Mesothelial cell of epicardium (in vitro differentiated cells): ENCODE measurements around the gene METTL22. TPM values are rescaled to one million over a fixed set of nuclear protein-coding genes. Genes with fewer than 3 reads are reported as not detected.

Source experiments
- DNase-seq, 2 experiments: peaks; one replicate each; pipeline ENCODE4 v3.0.0; 2021; ENCODE audit warnings: low spot score in 2 of 2; ENCODE audit not compliant: unreplicated experiment in 2 of 2
- H3K27ac Mint-ChIP-seq: 2 replicates; pipeline ENCODE4 v1.8.0; 2021; ENCODE audit warnings: mixed read lengths
- H3K27me3 Mint-ChIP-seq: 2 replicates; pipeline ENCODE4 v1.8.0; 2021; ENCODE audit warnings: low read depth, mixed read lengths
- H3K36me3 Mint-ChIP-seq: 2 replicates; pipeline ENCODE4 v1.8.0; 2021; ENCODE audit warnings: mixed read lengths
- H3K4me1 Mint-ChIP-seq: 2 replicates; pipeline ENCODE4 v1.8.0; 2021; ENCODE audit warnings: mixed read lengths
- H3K4me3 Mint-ChIP-seq: 2 replicates; pipeline ENCODE4 v1.8.0; 2021; ENCODE audit warnings: mild to moderate bottlenecking, moderate library complexity, mixed read lengths
- H3K9me3 Mint-ChIP-seq: 2 replicates; pipeline ENCODE4 v1.8.0; 2021; ENCODE audit warnings: mixed read lengths
- total RNA-seq: library from RNA; stranded (reverse); gene quantifications from 3 replicates; pipeline ENCODE4 v1.2.1, GENCODE V29; 2021
- TF ChIP-seq, protein P1 (sequence below): fragments of 200-600 bp; sonication (generic); IDR thresholded peaks from one replicate; pipeline ENCODE4 v1.5.0; 2021; ENCODE audit warnings: antibody characterized with exemption; ENCODE audit not compliant: unreplicated experiment

The METTL22 gene
- total RNA-seq, 1 donor from 2014 or later, result 65.8 TPM

DNA sequence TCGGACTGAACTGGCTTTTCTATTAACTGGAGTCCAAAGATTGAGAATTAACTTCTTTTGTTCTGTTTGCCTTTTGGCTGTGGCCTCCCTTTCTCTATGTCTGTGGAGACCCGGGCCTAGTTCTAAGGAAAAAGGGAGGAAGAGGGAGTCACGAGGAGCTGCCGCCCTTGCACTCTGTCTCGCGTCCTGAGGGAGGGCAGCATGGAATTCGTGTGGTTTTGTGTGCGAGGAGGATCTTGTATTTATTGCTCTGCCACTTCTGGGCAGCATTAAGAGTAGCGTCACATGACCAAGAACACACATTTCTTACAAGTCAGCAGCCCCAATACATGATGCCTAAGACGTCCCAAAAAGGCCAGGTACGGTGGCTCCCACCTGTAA is 23.6 kb downstream of the METTL22 start:
- Mint-ChIP-seq H3K9me3 (no peaks in the 10 kb centered on the region), H3K36me3 (peaks cover 60% of the 10 kb centered on the region), H3K27me3 (no peaks in the 10 kb centered on the region), H3K27ac (no peak overlapping the region), H3K4me1 (no peaks in the 10 kb centered on the region), H3K4me3 (no peak overlapping the region)
- TF ChIP-seq, protein P1, sequence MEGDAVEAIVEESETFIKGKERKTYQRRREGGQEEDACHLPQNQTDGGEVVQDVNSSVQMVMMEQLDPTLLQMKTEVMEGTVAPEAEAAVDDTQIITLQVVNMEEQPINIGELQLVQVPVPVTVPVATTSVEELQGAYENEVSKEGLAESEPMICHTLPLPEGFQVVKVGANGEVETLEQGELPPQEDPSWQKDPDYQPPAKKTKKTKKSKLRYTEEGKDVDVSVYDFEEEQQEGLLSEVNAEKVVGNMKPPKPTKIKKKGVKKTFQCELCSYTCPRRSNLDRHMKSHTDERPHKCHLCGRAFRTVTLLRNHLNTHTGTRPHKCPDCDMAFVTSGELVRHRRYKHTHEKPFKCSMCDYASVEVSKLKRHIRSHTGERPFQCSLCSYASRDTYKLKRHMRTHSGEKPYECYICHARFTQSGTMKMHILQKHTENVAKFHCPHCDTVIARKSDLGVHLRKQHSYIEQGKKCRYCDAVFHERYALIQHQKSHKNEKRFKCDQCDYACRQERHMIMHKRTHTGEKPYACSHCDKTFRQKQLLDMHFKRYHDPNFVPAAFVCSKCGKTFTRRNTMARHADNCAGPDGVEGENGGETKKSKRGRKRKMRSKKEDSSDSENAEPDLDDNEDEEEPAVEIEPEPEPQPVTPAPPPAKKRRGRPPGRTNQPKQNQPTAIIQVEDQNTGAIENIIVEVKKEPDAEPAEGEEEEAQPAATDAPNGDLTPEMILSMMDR, result no peak
- DNase-seq, result no peak

DNA sequence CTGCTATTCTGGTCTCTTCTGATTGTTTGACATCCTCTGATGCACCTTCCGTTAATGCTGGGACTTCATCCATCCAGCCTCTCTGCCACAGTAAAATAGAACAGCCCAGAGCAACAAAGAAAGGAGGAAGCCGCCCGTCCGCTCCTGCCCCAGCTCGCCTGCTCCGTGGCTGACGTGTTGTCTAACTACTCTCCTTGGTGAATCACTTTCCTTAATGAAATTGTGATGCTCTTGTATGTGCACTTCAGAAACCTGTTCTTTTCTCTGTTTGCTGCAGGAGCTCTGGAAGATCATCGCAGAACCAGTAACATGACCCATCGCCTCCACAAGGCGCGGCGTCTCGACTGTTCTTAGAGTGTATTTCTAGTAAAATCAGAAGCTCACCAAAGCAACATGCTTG is 24.3 kb downstream of the METTL22 start:
- no peaks in the 10 kb centered on the region for H3K4me1 Mint-ChIP-seq
- TF ChIP-seq, protein P1, result no peak
- no peaks in the 10 kb centered on the region for H3K27me3 Mint-ChIP-seq
- no peak for DNase-seq
- no peaks in the 10 kb centered on the region for H3K9me3 Mint-ChIP-seq
- H3K4me3 Mint-ChIP-seq, result no peak overlapping the region
- peaks cover 58% of the 10 kb centered on the region for H3K36me3 Mint-ChIP-seq
- no peak overlapping the region for H3K27ac Mint-ChIP-seq

DNA sequence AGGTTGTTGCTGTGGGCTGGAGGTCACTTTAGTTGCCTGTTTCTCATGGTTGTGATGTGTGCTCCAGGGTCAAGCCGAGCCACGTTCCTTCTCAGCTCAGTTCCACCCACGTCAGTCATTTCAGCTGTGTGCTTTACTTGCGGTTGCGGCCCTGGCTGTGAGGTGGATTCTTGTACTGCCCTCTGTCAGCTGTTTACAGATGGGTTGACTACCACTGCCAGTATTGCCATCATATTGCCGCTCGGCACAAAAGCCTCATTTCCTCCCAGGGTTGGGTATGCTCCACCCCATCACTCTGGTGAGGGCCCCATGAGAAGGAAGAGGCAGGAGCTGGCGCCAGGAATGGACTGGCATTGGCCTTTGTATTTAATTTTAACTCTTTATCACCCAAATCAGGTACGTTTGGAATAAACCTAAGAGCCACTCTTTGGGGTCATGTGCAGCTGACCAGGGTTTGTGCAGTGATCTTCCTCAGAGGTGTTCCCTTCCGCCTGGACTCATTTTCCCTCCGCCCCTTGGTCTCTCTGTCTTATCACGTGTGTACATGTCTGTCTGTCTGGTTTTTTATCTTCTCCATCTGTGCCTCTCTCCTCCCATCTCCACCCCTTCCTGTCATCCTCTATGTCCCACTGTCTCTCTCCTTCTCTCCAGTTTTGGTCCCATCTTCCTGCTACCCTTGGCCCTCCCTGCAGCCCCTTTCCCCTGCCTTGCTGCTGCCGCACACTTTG is 25.0 kb downstream of the METTL22 start:
- H3K27me3 Mint-ChIP-seq, result no peaks in the 10 kb centered on the region
- no peak overlapping the region for H3K27ac Mint-ChIP-seq
- no peak for DNase-seq

DNA sequence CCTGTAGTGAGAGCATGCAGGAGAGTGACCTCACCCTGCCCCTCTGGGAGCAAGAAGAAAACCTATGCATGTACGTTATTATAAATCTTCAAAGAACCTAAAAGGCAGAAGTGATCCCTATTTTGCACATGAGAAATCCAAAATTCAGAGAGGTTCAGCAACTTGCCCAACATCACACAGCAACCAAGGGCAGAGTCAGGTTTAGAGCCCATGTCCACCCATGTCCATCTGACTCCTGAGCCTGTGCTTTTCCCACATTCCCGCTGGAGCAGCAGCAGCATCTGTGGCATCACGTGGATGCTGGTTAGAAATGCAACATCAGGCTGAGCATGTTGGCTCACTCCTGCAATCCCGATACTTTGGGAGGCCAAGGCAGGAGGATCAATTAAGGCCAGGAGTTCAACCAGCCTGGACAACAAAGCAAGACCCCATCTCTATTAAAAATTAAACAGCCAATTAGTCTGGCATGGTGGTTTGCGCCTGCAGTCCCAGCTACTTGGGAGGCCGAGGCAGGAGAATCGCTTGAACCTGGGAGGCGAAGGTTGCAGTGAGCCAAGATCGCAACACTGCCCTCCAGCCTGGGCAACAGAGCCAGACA is 26.3 kb downstream of the METTL22 start:
- Mint-ChIP-seq H3K4me3 (no peak overlapping the region), H3K27me3 (no peaks in the 10 kb centered on the region), H3K9me3 (no peaks in the 10 kb centered on the region), H3K4me1 (no peaks in the 10 kb centered on the region), H3K27ac (no peak overlapping the region), H3K36me3 (peaks cover 38% of the 10 kb centered on the region)
- no peak for DNase-seq
- TF ChIP-seq, protein P1, result no peak

More for the DNA sequence above, 25.0 kb downstream of the METTL22 start:
- Mint-ChIP-seq H3K36me3 (peaks cover 51% of the 10 kb centered on the region), H3K4me1 (no peaks in the 10 kb centered on the region), H3K4me3 (no peak overlapping the region), H3K9me3 (no peaks in the 10 kb centered on the region)
- TF ChIP-seq, protein P1, result no peak

DNA sequence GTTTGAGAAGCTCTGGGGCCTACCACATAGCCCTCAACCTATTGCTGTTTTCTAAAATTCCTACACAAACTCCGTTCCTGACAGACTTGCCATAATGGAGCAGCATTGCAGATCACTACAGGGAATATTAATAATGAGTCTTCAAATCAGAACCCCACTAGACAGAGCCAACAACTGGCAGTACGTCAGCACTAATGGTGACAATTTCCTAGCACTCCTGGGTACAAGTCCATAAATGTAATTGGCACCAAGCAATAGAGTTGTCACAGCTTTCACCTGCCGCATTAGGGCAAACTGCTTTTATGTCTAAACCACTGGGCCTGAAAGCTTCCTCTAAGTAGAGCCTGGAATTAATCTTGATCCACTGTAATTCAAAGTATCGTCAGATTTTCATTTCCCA is 27.4 kb downstream of the METTL22 start:
- no peaks in the 10 kb centered on the region for H3K9me3 Mint-ChIP-seq
- H3K4me3 Mint-ChIP-seq, result no peak overlapping the region
- no peak for DNase-seq
- TF ChIP-seq, protein P1, result no peak
- no peak overlapping the region for H3K27ac Mint-ChIP-seq
- no peaks in the 10 kb centered on the region for H3K4me1 Mint-ChIP-seq
- H3K36me3 Mint-ChIP-seq, result peaks cover 29% of the 10 kb centered on the region
- no peaks in the 10 kb centered on the region for H3K27me3 Mint-ChIP-seq
